GM23248 (cell line): ENCODE results near the gene HHLA2. TPM values are rescaled to one million over a fixed set of nuclear protein-coding genes. Genes with fewer than 3 reads are reported as not detected.
A peak's percentile ranks its signal among the peaks of the same experiment; 100 is the strongest.

Experiments
- DNase-seq: peaks from one replicate; pipeline ENCODE4 v3.0.0-alpha.2; 2015
- H2AFZ ChIP-seq: fragments of 200-600 bp; sonication (generic); 2 replicates; pipeline ENCODE4 v1.6.1; 2016; ENCODE audit warnings: antibody characterized with exemption
- H3F3A ChIP-seq: fragments of 200-600 bp; sonication (generic); 2 replicates; pipeline ENCODE4 v1.6.1; 2016; ENCODE audit warnings: mild to moderate bottlenecking, antibody characterized with exemption, mixed run types; ENCODE audit not compliant: insufficient read depth
- H3K27ac ChIP-seq: fragments of 200-600 bp; sonication (generic); 2 replicates; pipeline ENCODE4 v1.5.1; 2016; ENCODE audit warnings: mild to moderate bottlenecking
- H3K27me3 ChIP-seq: fragments of 200-600 bp; sonication (generic); replicated peaks from 2 replicates; pipeline ENCODE4 v1.6.1; 2016; ENCODE audit warnings: mild to moderate bottlenecking; ENCODE audit not compliant: insufficient read depth
- H3K36me3 ChIP-seq: fragments of 200-600 bp; sonication (generic); 2 replicates; pipeline ENCODE4 v1.6.1; 2016; ENCODE audit warnings: low read depth, mild to moderate bottlenecking
- H3K4me1 ChIP-seq: fragments of 200-600 bp; sonication (generic); 2 replicates; pipeline ENCODE4 v1.6.1; 2016; ENCODE audit warnings: mild to moderate bottlenecking; ENCODE audit not compliant: insufficient read depth
- H3K4me2 ChIP-seq: fragments of 200-600 bp; sonication (generic); one replicate; pipeline ENCODE4 v1.6.1; 2016; ENCODE audit warnings: mild to moderate bottlenecking; ENCODE audit not compliant: unreplicated experiment
- H3K4me3 ChIP-seq: fragments of 200-600 bp; sonication (generic); 2 replicates; pipeline ENCODE4 v1.5.1; 2016; ENCODE audit warnings: mild to moderate bottlenecking
- H3K79me2 ChIP-seq: fragments of 200-600 bp; sonication (generic); 2 replicates; pipeline ENCODE4 v1.6.1; 2016; ENCODE audit warnings: mild to moderate bottlenecking; ENCODE audit not compliant: insufficient read depth
- H3K9ac ChIP-seq: fragments of 200-600 bp; sonication (generic); 2 replicates; pipeline ENCODE4 v1.6.1; 2016; ENCODE audit warnings: mild to moderate bottlenecking
- H3K9me2 ChIP-seq: fragments of 200-600 bp; sonication (generic); 2 replicates; pipeline ENCODE4 v1.6.1; 2016; ENCODE audit warnings: mixed run types, mild to moderate bottlenecking, moderate library complexity; ENCODE audit not compliant: insufficient read depth
- H3K9me3 ChIP-seq: fragments of 200-600 bp; sonication (generic); one replicate; pipeline ENCODE4 v1.6.1; 2017; ENCODE audit warnings: low read depth
- H4K20me1 ChIP-seq: fragments of 200-600 bp; sonication (generic); 2 replicates; pipeline ENCODE4 v1.6.0; 2016; ENCODE audit not compliant: insufficient read depth
- EZH2 ChIP-seq: fragments of 200-600 bp; sonication (generic); IDR thresholded peaks from 2 replicates; pipeline ENCODE4 v1.6.1; 2018; ENCODE audit warnings: antibody characterized with exemption, mild to moderate bottlenecking; ENCODE audit not compliant: insufficient read depth, poor library complexity, severe bottlenecking
- EZH2phosphoT487 ChIP-seq: fragments of 200-600 bp; sonication (generic); IDR thresholded peaks from 2 replicates; pipeline ENCODE4 v1.6.1; 2018; ENCODE audit warnings: antibody characterized with exemption, moderate library complexity, mild to moderate bottlenecking, low read depth; ENCODE audit not compliant: insufficient read depth
- WGBS, 2 experiments: methylation state at CpG; one replicate each; pipeline ENCODE4 v1.1.6; 2015 to 2017; ENCODE audit warnings: low lambda C conversion rate in 2 of 2, low coverage in 1 of 2; ENCODE audit errors: missing lambda C conversion rate in 2 of 2; 5-methylcytosine and 5-hydroxymethylcytosine counted together
- in situ Hi-C: fragments of 300-500 bp; cut with MboI; formaldehyde crosslinking; loops from 2 replicates; pipeline ENCODE4 v1.15.0; 2020
- polyA plus RNA-seq: library from polyadenylated mRNA; unstranded; fragments of >200 nt; fragmentation: Nextera tagmentation; extraction: Ambion mirVana; gene quantifications from 2 replicates; pipeline ENCODE4 v1.2.1, GENCODE V29; 2016
- total RNA-seq: library from RNA; depleted of rRNA; stranded (reverse); fragments of >200 nt; shearing (Covaris generic); gene quantifications from 2 replicates; pipeline ENCODE4 v1.2.3, GENCODE V29; 2014

Gene HHLA2
- total and polyA plus RNA-seq, 2 experiments from 2014 or later, result not detected

GRCh38 chr3:108383306-108383705 is 87.0 kb downstream of the HHLA2 start:
- Histone ChIP-seq H3K4me1 (no peaks in the 10 kb centered on the region), H3K36me3 (no peaks in the 10 kb centered on the region), H3F3A (no peaks in the 10 kb centered on the region), H2AFZ (no peak overlapping the region), H4K20me1 (no peaks in the 10 kb centered on the region), H3K4me3 (no peak overlapping the region), H3K27me3 (no peaks in the 10 kb centered on the region), H3K9me2 (no peaks in the 10 kb centered on the region), H3K9ac (no peak overlapping the region), H3K79me2 (no peaks in the 10 kb centered on the region), H3K4me2 (no peak overlapping the region), H3K9me3 (no peaks in the 10 kb centered on the region), H3K27ac (no peak overlapping the region)
- TF ChIP-seq EZH2phosphoT487, result no peak
- no peak for TF ChIP-seq EZH2
- in situ Hi-C loops, result no loop called here
- DNase-seq, result no peak

DNA sequence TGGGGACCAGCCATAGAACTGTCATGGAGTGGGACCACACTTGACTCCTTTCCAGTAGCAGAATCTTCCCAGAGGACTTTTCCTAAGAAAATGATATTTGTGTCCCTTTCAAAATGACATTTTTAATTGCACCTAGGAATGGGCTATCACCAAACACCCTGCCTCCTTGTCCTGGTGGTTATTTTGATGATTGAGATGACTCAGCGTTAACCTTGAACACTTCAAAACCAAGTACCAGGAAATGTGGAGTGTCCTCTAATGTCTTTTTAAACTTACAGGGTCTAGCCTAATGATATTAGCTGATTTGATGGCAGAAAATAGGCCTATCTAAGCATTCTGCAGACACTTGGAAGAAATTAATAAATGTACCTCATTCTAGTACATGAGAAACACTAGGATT is 90.7 kb downstream of the HHLA2 start:
- TF ChIP-seq EZH2phosphoT487, result no peak
- no peak for TF ChIP-seq EZH2

GRCh38 chr3:108388136-108389132 is 92.1 kb downstream of the HHLA2 start:
- no peaks in the 10 kb centered on the region for H3K79me2 ChIP-seq
- WGBS, 2 experiments, result 83 to 84% methylated on average over 11 to 12 of the region's 12 CpGs
- H3K27me3 ChIP-seq, result no peaks in the 10 kb centered on the region
- no peak overlapping the region for H3K27ac ChIP-seq
- H2AFZ ChIP-seq, result no peak overlapping the region
- peaks cover 11% of the 10 kb centered on the region; the same call in 1 of the 2 replicates for H3F3A ChIP-seq
- no peaks in the 10 kb centered on the region for H3K36me3 ChIP-seq
- TF ChIP-seq EZH2 (no peak), EZH2phosphoT487 (no peak)
- no peak overlapping the region for H3K9ac ChIP-seq
- peak; percentile 14 for DNase-seq
- no peaks in the 10 kb centered on the region for H4K20me1 ChIP-seq
- H3K4me3 ChIP-seq, result no peak overlapping the region
- in situ Hi-C loops, result no loop called here
- peaks cover 12% of the 10 kb centered on the region; the same call in 1 of the 2 replicates for H3K4me1 ChIP-seq
- no peaks in the 10 kb centered on the region for H3K9me3 ChIP-seq
- no peaks in the 10 kb centered on the region for H3K9me2 ChIP-seq
- no peak overlapping the region for H3K4me2 ChIP-seq

More for the DNA sequence above, 90.7 kb downstream of the HHLA2 start:
- in situ Hi-C loops, result no loop called here
- no peak overlapping the region for H2AFZ ChIP-seq
- H3K27me3 ChIP-seq, result no peaks in the 10 kb centered on the region
- H3K4me2 ChIP-seq, result no peak overlapping the region
- H4K20me1 ChIP-seq, result no peaks in the 10 kb centered on the region
- no peaks in the 10 kb centered on the region for H3K79me2 ChIP-seq
- WGBS, 2 experiments, result 96 to 100% methylated on average over 1 of the region's 1 CpG
- no peak for DNase-seq
- H3K4me3 ChIP-seq, result no peak overlapping the region
- H3F3A ChIP-seq, result peaks cover 4% of the 10 kb centered on the region; the same call in 1 of the 2 replicates
- H3K9me3 ChIP-seq, result no peaks in the 10 kb centered on the region
- no peaks in the 10 kb centered on the region for H3K36me3 ChIP-seq
- H3K9me2 ChIP-seq, result no peaks in the 10 kb centered on the region
- no peak overlapping the region for H3K27ac ChIP-seq
- no peak overlapping the region for H3K9ac ChIP-seq
- peaks cover 4% of the 10 kb centered on the region; the same call in 1 of the 2 replicates for H3K4me1 ChIP-seq

GRCh38 chr3:108389372-108389771 is 93.0 kb downstream of the HHLA2 start:
- H3K27ac ChIP-seq, result no peak overlapping the region
- H3K36me3 ChIP-seq, result no peaks in the 10 kb centered on the region
- H3K4me3 ChIP-seq, result no peak overlapping the region
- H2AFZ ChIP-seq, result no peak overlapping the region
- TF ChIP-seq EZH2 (no peak), EZH2phosphoT487 (no peak)
- H3K4me1 ChIP-seq, result peaks cover 12% of the 10 kb centered on the region; the same call in 1 of the 2 replicates
- H3F3A ChIP-seq, result peaks cover 11% of the 10 kb centered on the region; the same call in 1 of the 2 replicates
- H3K9me2 ChIP-seq, result no peaks in the 10 kb centered on the region
- no peaks in the 10 kb centered on the region for H4K20me1 ChIP-seq
- in situ Hi-C loops, result no loop called here
- no peak overlapping the region for H3K4me2 ChIP-seq
- DNase-seq, result no peak
- WGBS, 2 experiments, result 54 to 60% methylated on average over 1 of the region's 1 CpG
- no peaks in the 10 kb centered on the region for H3K27me3 ChIP-seq
- no peak overlapping the region for H3K9ac ChIP-seq
- H3K79me2 ChIP-seq, result no peaks in the 10 kb centered on the region
- no peaks in the 10 kb centered on the region for H3K9me3 ChIP-seq
